Measurements from ENCODE around the gene KCNQ4.

- TF ChIP-seq CTCF (IDR thresholded peaks at IDR 0.05) = no peak
- no peak for TF ChIP-seq RAD21 (conservative IDR thresholded peaks at IDR 0.05 in 1 of 2, IDR thresholded peaks at IDR 0.05 in 1 of 2)
- TF ChIP-seq EHMT2 (IDR thresholded peaks at IDR 0.05; ENCODE audit: low read depth) = no peak
- no peak for TF ChIP-seq ZFP36 (IDR thresholded peaks at IDR 0.05; ENCODE audit: borderline replicate concordance, partially characterized antibody)
- TF ChIP-seq HOXB13 (CRISPR knock-in tag; IDR thresholded peaks at IDR 0.05; ENCODE audit: low read depth) = no peak
- TF ChIP-seq POLR2A (IDR thresholded peaks at IDR 0.05; ENCODE audit: low read length) = no peak
- TF ChIP-seq, protein P1, sequence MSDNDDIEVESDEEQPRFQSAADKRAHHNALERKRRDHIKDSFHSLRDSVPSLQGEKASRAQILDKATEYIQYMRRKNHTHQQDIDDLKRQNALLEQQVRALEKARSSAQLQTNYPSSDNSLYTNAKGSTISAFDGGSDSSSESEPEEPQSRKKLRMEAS (IDR thresholded peaks at IDR 0.05) = no peak
- TF ChIP-seq CHD2 (IDR thresholded peaks at IDR 0.05; ENCODE audit: low read length, partially characterized antibody) = no peak
- no peak for TF ChIP-seq SREBF2 (IDR thresholded peaks at IDR 0.05)
- TF ChIP-seq RNF2 (IDR thresholded peaks at IDR 0.05; ENCODE audit: borderline replicate concordance, low read depth) = no peak
- TF ChIP-seq, protein P2, sequence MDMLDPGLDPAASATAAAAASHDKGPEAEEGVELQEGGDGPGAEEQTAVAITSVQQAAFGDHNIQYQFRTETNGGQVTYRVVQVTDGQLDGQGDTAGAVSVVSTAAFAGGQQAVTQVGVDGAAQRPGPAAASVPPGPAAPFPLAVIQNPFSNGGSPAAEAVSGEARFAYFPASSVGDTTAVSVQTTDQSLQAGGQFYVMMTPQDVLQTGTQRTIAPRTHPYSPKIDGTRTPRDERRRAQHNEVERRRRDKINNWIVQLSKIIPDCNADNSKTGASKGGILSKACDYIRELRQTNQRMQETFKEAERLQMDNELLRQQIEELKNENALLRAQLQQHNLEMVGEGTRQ (IDR thresholded peaks at IDR 0.05) = no peak
- no peak for TF ChIP-seq REST (IDR thresholded peaks at IDR 0.05)
These were observed 92.8 kb downstream of the KCNQ4 start for GRCh38 chr1:40876436-40876761.
